Activated naive CD8-positive, alpha-beta T cell treated with anti-CD3 and anti-CD28 coated beads, Interleukin-2, amount 50 U/mL, for 16 hours (primary cell): ENCODE results near the gene HYAL3.
A peak's percentile ranks its signal among the peaks of the same experiment; 100 is the strongest.
"Not testable (repeated sequence)": the region's sequence is repeated elsewhere in the genome, so short reads cannot be mapped to it uniquely, and the experiment has no call there.

Source experiments
- DNase-seq: peaks from one replicate; pipeline ENCODE4 v3.0.0-alpha.2; 2020; ENCODE audit warnings: low read depth, low spot score

HYAL3 gene

DNA sequence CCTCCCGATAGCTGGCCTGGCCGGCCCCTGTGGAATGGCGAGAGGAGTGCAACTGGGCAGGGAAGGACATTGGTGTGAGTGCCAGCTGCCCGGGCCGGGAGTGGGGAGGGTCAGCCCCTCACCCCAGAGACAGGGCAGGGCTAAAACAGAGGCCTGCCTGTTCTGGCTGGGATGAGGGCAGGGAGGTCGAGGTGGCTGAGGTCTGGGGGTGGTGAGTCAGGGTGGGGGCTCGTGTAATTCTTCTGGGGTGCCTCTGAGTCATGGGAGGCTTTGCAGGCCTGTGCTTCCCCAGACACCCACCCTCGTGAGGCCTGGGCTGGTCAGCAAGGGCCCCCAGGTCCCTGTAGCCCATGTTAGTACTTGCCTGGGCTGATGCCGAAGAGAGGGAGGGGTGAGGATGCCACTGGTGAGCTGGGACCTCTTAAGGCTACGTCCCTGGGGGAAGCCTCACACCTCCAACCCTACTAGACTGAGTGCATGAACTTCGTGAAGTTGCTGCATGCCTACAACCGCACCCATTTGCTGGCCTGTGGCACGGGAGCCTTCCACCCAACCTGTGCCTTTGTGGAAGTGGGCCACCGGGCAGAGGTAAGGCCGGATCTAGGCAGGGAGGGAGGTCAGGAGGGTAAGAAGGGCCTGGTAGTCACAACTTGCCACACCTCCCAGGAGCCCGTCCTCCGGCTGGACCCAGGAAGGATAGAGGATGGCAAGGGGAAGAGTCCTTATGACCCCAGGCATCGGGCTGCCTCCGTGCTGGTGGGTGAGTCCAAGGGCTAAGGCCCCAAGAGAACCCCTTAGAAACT, 28.6 kb downstream of the HYAL3 start:
- DNase-seq: no peak

DNA sequence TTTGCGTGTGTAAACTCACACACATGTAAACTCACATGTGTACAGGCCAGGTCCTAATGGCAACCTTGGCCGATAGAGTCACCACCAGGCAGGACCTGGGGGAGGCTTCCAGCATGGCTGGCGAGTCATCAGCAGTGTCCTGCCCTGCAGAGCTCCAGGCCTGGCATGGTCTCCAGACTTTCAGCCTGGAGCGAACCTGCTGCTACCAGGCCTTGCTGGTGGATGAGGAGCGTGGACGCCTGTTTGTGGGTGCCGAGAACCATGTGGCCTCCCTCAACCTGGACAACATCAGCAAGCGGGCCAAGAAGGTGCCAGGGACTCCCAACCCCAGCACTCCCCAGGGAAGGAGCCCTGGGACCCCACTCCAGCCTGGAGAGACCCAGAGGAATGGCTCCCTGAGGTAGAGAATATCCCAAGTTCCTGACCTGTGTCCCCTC, 29.2 kb downstream of the HYAL3 start:
- no peak for DNase-seq

DNA sequence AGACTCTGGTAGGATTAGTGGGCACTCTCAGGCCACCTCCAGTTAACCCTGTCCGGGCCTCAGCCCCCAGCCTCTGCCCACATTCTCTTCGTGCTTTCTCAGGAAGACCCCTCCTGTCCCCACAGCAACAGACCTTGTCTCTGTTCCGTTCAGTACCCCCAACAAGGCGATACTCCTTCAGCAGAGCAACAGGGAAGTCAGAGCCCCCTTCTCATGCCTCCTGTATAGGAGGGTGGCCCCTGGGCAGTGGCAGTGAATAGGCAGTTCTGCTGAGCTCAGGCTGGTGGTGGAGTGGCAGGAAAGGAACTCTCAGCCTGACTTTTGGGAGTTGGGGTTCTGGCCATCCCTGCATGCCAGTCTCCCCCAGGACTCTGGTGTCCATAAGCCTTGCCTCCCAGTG, 29.7 kb downstream of the HYAL3 start:
- DNase-seq: no peak

DNA sequence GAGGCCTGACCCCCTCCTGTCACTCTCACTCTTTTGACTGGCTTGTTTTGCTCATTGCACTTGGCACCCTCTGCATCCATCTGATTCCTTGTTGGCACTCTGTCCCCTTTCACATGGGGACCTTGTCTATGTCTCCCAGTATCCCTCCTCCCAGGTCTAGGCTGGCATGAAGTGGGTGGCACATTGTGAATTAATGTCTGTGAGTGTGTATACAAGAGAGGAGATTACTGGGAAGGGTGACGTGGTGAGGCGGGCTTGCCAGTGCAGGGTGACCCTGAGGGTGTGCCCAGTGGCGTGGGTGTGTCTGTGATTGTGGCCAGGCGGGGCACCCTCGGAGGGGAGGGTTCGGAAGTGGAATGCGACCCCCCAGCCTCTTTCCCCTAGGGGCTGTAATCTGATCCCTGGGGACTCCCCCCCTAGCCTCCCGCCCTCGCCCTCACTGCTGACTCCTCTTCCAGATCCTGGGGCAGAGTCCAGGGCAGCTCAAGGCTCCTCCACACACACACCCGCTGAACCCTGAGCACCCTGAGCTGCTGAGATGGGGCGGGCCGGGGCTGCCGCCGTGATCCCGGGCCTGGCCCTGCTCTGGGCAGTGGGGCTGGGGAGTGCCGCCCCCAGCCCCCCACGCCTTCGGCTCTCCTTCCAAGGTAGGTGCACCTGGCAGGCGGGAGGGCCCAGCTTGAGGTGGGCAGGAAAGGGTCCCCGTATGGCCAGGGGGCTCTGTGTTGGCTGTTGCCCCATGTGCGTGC, 30.3 kb downstream of the HYAL3 start, which contains the start of gene SEMA3B:
TSS of gene SEMA3B (plus strand) at position 445 of the 749 bp plus-strand sequence. CDS start at position 539, 94 bp downstream.
- DNase-seq: no peak

DNA sequence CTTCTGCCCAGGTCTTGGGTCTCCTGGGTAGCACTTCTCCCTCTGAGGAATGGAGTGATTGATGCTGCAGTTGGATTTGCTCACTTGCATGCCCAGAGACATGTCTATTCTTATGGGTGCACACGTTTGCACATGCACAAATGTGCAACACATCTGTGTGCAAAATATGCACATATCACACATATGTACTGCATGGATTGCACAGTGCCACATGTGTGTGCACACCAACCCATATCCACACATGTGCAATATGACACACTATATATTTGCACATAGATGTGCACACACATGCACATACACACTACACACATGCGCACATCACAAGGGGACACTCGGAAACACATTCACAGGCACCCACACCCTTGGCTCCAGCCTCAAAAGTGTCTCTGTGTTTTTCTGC, 30.9 kb downstream of the HYAL3 start:
- DNase-seq: no peak

DNA sequence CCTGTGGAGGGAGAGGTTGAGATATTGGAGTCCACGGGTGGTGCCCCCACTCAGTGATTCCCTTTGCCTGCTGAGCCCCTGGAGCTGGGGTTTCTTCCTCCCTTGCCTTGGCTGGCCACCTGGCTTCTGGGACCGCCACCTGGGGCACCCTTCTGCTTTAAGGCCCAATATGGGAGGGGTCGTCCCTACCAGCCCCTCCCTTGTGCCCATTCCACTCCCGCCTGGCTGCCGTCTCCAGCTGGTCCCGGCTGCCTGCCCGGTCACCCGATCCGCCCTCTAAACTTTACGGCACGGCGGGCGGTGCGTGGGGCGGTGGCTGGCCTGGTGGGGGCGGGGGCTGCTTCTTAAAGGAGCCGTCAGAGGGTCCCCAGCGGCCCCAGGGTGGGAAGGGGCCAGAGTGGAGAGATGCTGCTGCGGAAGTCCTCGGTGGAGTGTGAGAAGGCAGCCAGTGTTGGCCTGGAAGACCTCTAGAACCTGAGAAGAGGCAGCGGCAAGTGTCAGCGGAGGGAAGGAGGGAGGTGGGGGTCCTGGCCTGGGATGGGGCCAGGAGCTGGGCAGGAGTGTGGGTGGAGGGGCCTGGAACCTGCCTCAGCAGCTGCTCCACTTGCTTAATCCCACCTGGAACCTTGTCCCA, 31.8 kb downstream of the HYAL3 start:
- no peak for DNase-seq

DNA sequence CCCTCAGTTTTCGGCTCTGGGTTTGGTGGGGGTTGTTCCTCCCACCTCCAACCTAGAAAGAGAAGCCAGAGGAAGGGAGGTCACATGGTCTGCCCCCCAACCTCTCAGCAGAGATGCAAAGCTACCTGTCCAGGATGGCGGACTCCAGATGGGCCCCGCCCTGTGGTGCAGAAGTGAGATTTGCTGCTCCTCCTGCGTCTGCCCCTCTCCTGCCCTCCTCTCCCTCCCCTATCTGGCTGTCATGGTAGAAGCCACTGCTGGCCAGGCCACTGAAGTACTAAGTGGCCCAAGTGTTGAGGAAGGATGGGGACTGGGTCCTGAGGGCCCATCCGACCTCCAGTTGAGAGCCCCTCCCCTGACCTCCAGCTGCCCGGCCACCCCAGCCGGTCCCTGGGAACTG, 32.4 kb downstream of the HYAL3 start:
- no peak for DNase-seq

DNA sequence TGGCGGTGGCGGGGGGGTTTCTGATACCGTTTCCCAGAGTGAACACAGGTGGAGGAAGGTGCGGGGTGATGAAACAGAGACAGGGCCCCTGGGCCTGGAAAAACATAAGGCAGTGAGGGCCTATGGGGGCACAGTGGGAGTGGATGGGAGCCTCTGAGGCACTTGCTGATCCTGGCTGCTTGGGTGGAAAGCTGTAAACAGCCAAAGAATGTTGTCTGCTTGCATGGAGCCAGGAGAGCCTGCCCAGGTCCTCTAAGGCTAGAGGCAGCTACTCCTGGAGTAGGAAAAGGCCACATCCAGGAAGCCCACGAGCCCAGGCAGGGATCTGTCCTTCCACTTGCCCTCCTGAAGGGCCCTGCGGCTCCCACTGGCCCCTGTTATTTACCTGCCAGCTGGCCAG, 33.2 kb downstream of the HYAL3 start:
- no peak for DNase-seq

DNA sequence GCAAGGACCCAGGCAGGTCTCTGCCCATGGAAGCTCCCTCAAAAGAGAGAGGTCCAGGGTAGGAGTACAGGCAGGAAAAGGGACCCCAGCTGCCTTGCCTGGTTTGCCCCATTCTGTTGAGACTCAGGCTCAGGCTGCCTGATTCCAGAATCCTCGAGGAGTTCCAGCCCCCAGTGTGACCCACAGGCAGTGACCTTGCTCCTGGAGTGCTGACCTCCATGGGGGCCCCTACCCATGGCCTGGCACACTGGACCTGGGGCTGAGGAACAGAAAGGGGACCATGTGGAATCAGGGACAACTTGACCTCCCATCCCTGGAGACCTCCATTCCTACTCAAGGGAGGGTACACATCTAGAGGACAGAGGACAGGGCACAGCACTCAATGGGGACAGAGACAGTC, 33.6 kb downstream of the HYAL3 start:
- no peak for DNase-seq

DNA sequence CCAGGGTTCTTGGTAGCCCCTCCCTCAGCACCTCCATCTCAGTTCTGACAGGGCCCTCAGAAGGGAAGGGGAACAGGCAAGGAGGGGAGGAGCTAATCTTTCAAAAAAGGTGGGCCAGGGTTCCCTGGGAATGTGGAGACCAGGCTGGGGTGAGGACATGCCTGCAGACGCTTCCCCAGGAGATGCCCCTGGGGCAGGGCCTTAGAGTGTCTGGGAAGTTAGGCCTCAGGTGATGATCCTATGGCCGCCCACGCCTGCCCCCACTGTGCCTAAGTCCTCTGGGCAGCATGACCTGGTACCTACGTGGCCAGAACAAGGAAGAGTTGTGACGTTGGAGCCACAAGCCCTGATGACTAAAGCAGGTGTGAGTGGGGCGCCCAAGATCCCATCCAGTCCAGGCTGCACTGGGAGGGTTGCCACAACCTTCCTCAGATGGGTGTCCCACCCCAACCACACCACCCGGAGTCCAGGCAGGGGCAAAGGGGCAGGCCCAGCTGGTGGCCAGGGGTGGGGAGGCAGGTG, 34.2 kb downstream of the HYAL3 start:
- DNase-seq: no peak

DNA sequence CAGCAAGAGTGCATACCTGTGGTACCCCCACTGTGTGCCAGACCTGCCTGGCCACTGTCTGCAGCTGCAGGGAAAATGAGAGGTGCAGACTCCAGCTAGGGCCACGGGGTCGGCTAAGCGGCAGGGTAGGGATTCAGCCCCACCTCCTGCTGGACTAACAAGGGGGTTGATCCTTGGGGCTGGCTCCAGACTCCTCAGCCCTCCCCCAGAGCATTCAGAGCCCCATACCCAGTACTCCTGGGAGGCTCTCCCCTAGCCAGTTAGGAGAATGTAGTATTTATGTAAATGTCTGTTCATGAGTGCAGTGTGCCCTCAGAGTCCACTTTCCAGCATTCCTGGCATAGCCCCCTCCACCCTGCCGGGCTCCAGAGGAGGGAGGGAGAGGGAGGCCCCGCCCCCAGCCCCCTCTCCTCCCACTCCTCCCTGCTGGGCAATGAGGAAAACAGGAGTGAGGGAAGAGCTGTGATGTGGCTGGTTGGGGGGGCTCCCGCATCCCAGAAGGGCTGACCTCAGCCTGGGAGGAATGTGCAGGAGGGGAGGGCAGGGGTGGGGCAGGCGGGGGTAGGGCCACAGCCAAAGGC, 34.7 kb downstream of the HYAL3 start:
- no peak for DNase-seq

DNA sequence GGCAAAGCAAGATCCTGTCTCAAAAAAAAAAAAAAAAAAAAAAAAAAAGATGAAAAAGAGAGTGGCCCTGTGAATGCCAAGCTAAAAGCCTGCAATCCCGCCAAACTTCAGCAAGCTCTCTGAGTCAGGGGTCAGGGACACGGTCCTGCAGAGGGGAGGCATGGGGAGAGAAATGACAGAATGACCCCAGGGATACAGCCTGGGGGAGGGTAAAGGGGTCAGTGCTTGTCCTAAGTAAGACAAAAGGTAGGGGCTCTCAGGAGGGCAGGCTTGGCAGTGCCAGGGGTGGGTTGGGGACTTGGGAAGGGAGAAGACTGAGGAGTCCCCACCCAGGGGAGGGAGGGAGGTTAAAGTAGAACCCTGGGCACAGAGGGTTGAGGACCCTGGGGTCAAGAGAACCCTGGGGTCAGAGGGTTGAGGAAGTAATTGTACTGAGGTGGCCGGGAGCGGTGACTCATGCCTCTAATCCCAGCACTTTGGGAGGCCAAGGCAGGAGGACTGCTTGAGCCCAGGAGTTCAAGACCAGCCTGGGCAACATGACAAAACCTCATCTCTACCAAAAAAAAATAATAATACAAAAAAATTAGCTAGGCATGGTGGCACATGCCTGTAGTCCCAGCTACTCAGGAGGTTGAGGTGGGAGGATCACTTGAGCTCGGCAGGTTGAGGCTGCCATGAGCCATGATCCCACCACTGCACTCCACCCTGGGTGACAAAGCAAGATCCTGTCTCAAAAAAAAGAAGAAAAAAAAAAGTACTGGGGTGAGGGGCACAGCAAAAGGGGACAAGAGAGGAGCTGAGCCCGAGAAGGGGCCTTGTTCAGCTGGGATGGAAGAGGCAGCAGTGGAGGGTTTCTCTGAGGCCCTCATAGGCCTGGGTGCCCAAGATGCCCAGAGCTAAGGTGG, 35.5 kb downstream of the HYAL3 start:
- no peak for DNase-seq

DNA sequence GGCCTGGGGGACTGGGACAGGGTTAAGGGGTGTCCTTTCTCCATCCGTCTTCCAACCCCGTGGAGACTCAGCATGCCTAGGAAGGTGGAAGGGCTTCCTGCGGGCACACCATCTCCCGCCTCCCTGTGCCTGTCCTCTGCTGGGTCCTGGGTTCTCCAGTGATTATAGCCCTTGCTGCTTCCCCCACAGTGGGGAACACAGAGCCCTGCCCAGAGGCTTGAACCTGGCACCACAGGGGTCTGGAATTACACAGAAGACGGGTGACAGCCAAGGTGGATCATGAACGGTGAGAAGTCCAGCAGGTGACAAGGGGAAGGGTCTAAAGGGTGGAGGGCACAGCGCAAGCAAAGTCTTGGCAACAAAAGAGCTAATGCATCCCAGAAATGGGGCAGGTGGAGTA, 36.4 kb downstream of the HYAL3 start:
- no peak for DNase-seq

DNA sequence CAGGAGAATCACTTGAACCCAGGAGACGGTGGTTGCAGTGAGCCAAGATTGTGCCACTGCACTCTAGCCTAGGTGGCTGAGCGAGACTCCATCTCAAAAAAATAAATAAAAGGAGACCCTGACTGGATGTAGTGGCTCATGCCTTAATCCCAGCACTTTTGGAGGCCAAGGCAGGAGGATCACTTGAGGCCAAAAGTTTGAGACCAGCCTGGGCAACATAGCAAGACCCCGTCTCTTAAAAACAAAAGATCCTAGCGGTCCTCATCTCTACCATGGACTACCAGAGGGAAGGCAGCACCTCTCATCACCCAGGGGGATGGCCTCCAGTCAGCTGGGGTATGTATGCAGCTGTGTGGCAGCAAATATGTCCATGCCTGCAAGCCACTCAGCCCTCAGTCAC, 37.0 kb downstream of the HYAL3 start:
- not testable (repeated sequence) for DNase-seq

DNA sequence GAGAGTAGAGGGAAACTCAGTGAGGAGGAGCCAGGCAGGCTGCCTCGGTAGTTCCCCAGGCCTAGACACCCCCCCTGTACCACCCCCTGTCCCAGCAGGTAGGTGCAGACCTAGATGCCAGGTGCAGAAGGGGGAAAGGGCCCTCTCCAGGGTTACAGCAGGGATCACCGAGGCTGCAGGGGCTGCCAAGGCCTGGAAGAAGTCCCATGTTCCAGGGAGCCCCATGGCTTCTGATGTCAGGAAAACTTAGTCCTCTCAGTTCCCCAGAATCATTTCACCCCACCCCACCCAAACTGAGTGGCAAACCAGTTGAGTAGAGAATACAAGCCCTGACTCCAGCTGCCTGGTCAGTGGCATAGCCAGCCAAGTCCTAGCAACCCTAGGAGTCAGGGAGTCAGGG, 37.7 kb downstream of the HYAL3 start:
- DNase-seq: no peak

DNA sequence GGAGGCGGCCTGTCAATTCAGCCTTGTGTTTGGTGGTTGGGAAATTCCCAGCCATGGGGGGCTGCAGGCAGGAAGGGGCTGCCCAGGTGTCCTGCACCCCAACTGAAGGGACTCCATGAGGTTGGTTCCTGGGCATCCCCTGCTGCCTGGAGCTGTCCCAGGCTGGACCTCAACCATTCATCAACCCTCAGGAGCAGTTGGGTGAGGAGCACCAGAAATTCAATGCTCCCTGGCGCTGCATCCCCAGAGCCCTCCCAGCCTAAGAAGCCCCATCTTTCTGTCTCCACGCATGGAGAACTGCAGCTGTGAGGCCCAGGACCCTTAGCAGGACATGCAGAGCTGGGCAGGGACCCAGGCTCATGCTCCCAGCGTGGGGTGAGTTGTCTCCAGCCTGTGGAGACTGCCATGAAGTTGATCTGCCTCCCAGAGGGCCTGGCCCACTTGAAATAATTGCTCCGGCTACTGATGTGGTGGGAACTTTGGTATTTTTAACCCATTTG, 38.2 kb downstream of the HYAL3 start:
- no peak for DNase-seq

DNA sequence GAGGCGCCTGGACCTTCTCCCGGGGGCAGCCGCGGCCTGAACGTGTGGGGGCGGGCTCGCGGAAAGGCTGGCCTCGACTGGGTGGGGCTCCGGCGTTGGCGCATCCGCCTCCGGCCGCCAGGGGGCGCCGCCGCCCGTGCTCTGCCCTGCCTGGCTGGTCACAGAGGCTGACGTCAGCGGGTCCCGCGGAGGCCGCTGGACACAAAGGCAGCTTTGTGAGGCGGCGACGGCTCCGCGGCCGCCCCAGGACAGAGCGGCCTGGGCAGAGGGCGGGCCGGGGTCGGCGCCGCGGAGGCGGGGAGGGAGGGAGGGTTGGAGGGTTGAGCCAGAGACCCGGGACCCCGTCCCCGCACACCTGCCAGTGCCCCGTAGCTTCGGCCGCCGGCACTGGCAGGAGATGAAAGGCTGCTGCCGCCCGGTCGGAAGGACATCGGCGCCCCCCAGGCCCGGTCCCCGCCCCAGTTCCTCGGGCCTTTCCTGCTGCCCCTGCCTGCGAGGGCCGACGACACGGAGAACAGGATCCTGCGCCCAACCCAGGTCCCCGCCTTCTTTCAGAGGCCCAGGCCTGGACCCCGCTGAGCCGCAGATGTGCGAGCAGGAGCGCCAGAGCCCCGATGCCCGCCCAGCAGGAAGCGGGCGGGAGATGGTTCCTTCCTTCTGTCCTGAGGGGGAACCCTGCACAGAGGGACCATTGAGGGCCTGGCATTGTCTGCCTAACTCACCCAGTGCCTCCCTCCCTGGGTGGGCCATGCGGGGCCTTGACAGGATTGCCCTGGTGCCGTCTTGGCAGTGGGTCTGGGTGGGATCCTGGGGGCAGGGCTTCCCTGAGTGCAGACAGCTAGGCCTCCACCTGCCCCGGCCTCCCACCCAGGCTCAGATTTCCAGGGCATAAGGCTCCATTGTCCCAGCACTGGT, 38.9 kb downstream of the HYAL3 start:
- peak; percentile 55 for DNase-seq

DNA sequence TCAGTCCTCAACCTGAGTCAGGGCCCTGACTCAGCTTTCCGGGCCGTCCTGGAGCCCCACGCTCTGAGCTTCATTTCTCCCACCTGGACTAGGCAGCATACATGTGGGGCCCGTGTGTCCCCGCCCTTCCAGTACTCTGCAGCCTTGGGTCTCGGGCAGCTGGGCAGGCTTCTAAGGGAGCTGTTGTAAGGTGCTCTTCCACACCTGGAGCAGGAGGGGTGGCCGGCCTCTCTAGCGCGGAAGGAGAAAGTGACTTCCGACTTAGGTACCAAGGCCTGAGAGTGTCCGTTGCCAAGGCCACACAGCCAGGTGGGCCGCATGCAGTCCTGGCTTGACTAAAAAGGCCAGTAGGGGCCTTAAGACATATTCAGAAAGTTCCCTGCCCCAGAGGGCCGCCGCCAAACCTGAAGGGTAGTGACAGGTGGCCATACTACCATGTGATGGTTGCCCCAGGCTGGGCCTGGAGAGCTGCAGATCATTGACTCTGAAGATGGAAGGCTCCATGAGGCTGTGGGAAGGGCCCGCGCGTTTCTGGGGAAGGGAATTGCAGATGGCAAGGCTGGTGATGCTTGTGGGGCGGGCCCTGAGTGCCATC, 39.7 kb downstream of the HYAL3 start:
- DNase-seq: no peak

DNA sequence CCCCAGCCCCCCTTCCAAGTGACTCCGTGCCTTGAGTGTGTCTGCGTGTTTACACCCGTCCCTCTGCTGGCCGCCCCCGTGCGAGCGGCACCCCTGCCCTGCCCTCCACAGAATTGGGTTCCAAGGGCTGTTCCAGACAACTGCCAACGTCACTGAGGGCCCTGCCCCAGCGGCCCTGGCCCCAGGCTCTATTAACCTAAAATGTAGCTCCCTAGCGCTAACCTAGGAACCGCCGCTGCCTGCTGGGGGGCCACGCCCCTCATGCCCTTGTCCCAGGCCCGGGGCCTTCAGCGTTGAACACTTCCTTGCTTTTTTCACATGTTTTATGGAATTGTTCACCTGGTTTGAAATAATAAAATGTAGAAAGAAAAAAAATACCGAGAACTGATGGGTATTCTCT, 40.2 kb downstream of the HYAL3 start:
- no peak for DNase-seq
